Muscle of arm (tissue), 14 donors: ENCODE measurements around the gene IFNG-AS1. TPM values are rescaled to one million over a fixed set of nuclear protein-coding genes. Genes with fewer than 3 reads are reported as not detected.
A peak's percentile ranks its signal among the peaks of the same experiment; 100 is the strongest.

ENCODE experiments used
- DNase-seq: peaks from one replicate; pipeline ENCODE4 v3.0.0-alpha.2; 2013
- long read RNA-seq, 11 donors: transcript quantifications; one replicate each; lab custom pipeline, GENCODE V29; 2026
- polyA plus RNA-seq, 12 donors: library from polyadenylated mRNA; unstranded; fragments of 120-200 nt; gene quantifications; one replicate each; pipeline ENCODE4 v1.2.1, GENCODE V29; 2013; ENCODE audit not compliant: insufficient read length in 12 of 12

Gene IFNG-AS1
- under 1 TPM in 10 of 12 donors, not detected in 2; 0.15 to 0.86 (median 0.46) TPM for polyA plus RNA-seq
- long read RNA-seq, donor 1: 0 reads
- long read RNA-seq, donor 2: 0 reads
- long read RNA-seq, donor 3: 0 reads
- long read RNA-seq, donor 4: 0 reads
- long read RNA-seq, donor 5: 0 reads
- long read RNA-seq, donor 6: 0 reads
- long read RNA-seq, donor 7: 0 reads
- long read RNA-seq, donor 8: 0 reads
- long read RNA-seq, donor 9: 0 reads
- long read RNA-seq, donor 10: 0 reads
- long read RNA-seq, donor 11: 0 reads

DNA sequence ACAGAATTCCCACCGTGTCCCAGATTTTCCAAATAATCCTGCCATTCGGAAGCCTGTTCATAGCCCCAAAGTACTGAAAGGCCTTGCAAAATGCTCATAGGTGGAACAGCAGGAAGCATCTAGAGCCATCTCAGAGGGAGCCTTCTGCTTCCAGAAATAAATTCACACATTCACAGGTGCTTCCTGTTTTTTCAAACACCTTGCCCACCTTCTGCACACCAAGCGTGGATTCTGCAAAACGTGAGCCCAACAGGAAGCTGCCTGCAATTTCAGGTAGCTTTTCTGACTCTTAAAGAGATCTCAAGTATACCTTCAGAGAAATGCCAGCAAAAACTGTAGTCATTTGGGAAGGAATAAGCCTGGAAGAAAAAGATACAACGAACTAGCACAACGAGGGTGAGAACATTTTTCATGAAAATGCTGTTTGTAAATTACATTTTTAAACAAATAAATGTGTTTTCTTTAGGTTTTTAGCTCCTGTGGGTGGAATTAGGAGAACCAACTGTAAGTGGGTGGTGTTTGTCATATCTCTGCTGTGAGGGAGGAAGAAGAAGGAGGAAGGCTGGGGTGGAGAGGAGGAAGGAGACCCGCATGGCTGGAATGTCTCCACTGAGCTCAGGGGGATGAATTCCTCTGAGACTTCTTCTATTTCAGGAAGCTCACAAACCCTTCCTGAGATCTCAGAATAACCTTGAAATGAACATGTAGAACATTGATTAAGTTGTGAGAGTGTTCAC, at the start of gene IFNG-AS1:
Gene IFNG-AS1 (plus strand): TSS at position 264 of the 737 bp plus-strand sequence.
- DNase-seq: no peak

DNA sequence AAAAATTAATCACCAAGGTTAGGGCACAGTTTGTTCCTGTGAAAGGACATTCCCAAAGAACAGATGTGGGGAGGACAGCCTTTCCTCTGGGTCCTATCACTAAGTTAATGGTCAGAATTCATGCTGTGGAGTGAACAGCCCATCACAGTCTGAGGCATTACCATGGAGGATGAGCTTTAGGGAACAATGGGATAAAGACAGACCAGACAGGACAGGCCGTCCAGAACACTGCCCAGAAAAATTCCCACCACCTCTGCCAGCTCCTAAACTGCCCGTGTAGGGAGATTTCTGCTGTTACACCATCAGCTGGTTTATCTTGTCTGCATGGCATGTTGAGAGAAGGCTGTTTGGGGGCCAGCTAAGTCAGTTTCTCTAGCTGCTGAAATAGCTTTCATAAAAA, 49.6 kb upstream of the IFNG-AS1 start:
- no peak for DNase-seq

DNA sequence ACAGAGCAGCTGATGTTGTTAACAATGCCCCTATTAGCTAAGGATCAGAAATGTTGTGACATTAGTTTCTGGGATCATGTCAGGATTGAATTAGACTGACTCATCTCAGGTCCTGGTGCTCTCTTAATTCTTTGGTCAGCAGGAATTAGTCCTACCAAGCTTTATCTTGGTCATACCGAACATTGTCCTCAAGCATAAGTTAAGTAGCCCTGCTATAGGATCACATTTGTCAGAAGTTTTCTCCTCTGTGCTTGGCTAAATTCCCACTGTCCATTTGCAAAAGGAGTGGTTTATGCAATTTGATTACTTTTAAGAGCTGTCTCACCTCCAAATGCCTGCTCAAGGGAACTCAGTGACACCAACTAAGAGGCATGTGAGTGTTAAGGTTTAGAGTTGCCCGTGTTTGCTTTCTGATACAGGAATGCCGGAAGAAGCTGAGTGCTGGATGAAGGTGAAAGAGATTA, 48.4 kb upstream of the IFNG-AS1 start:
- no peak for DNase-seq

DNA sequence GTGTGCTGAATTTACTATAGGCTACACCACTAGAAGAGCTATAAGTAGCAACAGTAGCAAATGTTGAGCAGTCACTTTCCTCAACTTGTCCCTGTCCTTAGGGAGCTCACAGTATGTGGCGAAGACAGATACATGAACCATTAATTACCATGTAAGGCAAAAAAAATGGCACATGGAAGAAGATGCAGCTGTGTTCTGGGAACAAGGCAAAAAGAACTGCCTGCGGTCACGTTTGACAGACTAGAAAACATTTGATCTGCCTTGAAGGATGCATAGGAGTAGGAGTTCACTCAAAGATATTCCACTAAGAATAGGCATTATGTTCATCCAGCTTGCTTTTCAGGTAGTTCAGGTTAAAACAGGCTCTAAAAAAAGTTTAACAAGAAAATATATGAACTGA, 46.5 kb upstream of the IFNG-AS1 start:
- DNase-seq: no peak

DNA sequence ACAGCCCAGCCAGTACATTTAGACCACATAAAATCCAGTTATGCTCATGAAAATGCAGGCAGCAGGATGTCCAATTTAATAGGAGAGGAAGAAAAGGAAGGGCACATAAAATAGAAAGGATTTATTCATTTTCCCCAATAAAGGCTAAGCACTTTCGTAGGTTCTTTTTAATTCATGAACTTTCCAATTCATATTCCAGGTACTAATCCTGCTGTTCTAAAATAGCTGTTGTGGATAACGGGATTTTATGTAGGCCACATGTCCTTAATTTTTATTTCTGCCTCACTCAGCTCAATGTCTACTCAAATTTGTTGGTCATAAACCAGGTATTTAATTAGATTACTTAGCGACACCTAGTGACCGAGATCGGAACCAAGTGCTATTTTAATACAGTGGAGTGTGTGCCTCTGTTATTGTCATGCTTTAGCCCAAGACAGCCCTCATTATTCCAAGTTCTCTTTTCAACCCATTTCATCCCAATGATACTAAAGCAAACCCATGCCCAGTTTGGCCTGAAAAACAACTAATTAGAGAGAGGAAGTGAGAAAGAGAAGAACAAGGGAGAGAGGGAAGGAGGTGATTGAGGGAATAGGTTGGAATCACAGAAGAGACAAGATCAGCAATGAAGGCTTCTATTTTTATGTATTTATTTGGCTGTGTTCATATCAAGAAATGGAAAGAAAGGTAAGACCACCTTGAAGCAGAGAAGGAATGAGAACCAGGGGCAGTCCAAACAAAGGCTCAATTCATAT, 45.9 kb upstream of the IFNG-AS1 start:
- peak; percentile 87 for DNase-seq

DNA sequence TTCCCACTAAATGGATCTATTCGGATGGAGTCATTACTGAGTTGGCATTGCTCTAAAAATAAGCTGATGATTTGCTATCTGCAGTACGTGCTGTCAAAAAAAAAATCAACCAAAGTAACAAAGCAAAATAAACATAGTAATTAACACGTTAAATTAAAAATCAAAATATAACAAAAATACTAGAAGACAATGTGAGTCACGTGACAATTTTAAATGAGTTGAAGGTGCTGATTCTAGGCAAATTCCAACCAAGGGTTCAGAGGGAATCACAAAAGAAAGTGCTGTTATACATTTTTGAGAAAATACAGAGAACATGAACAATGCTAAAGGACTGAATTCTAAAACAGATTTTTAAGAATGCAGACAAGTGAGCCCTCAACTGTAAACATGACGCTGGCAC, 45.2 kb upstream of the IFNG-AS1 start:
- no peak for DNase-seq

DNA sequence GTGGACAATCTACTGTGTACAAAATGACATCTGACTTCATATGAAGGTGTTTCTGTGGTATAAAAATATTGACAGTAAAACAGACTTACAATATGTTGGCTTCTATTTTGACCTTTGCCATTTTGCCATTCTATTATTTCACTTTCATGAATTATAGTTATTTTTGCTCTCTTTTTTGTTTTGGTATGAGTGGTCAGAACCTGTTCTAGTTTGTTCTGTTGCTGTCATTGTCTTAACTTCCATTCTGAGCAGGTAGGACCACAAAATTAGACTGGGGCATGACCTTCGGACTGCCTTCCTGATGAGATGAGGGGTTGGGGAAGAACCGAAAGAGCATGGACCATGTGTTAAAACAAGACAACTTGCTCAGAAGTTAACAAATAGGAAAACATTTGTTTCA, 36.5 kb upstream of the IFNG-AS1 start:
- DNase-seq: no peak

DNA sequence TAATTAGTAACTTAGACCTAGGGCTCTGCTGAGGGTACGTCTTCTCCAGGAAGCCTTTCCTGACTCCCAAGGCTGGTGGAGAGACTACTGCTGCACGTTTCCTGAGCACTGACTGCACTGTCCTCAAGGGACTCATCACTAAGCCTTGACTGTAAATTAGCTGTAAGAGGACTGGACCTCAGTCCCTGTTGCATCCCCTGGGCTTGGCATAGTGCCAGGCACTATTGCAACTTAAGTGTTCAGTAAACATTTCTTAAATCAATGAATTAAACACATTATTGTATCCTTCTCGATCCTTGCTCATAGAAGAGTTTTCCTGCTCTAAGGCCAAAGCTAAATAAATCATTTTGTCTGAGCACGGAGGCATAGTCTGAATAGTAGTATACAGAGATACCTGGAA, 31.9 kb upstream of the IFNG-AS1 start:
- no peak for DNase-seq

DNA sequence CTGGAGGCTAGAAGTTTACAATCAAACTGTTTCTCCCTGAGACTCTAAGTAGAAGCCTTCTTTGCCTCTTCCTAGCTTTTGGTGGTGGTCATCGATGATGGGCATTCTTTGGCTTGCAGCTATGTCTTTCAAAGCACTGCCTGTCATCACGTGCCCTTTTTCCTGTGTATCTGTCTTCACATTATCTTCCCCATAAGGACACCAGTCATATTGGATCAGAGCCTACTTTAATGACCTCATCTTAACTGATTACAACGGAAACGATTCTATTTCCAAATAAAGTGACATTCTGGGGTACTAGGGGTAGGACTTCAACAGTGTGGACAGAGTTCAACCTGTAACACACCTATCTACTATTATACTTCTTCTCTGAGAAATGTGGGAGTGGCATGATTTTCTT, 31.1 kb upstream of the IFNG-AS1 start:
- no peak for DNase-seq

DNA sequence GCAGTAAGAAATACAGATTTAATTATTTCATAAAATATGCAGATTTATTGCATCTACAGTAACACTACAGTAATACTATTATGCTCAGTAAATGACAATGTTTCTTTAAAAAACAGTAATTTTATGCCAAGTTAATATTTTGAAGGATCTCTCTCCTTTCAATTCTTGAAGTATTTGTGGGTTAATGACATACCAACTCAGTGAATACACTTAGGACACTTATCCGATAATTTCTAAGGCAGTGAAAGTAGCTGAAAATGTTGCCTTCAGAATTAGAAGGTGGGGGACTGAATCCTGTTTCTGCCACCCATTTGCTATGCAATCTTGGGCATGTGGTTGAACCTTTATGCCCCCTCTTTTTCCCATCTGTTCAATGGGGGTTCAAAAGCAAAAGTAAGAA, 24.8 kb upstream of the IFNG-AS1 start:
- no peak for DNase-seq

DNA sequence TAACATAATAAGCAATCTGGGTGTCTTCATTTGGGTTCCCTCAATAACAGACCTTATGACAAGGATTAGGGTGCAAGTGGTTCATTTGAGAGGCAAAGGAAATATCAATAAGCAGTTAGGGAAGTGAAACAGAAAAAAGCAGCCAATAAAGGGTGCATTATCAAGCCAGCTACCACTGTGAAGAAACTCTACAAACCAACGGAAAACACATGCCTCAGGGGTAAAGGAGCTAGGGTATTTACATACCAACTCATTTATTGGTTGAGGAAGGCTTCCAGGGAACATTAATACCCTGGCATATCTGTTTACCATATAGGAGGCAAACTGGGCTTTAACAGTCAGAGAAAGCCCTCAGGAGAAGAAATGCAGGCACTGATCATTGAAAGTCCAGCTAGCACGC, 22.7 kb upstream of the IFNG-AS1 start:
- DNase-seq: no peak

DNA sequence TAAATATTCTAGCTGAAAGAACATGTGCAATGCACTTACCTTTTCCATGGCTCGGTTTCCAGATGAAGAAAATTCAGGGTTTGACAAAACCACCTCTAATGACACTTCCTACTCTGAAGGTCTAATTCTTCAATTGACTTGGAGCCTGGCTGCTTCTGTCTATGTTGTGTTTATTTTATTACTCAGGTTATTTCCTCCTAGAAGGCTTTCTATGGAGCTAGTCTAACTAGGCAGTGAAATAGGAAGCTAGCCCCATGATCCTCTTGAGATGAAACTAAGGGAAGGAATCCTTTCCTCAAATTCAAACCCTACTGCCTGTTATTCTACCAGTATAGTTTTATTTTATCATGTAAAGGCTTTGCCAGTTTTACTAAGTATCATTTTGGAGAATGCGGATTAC, 20.9 kb upstream of the IFNG-AS1 start:
- no peak for DNase-seq

DNA sequence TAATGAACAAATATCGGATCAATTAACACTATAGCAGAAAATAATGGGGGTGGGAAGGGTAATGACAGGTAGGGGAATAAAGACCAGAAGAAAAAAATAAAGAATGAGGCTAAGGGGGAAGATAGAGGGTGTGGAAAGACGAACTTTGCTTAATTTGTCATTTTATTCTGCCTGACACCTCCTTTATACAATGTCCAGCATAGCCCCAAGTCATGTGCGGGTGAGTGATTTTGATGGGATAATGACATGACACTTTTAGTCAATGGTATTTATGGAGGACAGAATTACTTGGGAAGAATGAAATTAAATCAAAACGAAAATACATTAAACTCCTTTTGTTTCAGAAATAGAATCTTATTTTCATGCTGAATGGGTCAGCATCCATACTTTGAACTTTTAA, 20.5 kb upstream of the IFNG-AS1 start:
- no peak for DNase-seq

DNA sequence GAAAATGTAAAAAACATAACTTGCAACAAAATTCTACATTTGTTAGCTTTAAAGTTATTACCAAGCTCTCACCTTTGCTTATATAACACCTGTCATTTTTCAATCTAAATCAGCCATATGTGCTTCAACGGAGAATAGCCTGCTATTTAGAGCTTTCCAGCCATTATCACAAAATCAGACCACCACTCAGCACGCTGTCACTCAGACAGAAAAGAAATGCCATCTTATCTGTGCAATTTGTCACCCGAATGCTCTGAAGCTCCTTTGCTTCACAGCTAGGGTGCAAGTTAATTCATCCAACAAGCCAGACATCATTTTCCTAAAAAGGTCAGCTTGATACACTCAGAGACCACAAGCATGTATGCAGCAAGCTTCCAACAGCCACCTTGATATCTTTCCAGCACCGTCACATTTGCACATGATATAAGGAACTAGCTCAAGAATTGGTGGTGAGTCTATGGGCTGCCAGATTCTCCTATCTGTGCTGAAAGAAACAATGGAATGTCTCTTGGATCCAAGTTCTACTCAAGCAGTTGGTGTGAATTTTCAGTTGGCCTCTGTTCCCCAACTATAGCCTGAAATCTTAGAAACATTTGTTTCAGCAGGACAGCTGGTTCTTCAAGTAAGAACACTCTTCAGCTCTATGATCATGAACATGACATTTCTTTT, 20.0 kb upstream of the IFNG-AS1 start:
- DNase-seq: no peak

DNA sequence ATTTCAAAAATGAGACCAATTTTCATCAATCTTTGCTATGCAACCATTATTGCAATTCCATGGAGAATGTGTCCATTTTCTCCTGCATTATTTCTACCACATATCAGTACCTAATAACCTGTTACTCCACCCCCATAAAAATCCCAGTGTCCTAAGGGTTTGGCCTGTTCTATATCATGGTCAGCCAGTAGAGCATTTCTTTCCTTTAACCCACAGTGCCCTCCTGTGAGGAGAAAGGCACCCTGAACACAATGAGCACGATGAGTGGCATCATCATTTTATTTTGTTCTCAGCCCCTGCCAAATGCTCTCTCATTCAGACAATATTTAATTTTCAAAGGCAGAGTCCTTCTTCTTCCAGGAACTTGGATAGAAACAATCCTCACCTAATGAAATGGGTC, 11.6 kb upstream of the IFNG-AS1 start:
- DNase-seq: no peak

DNA sequence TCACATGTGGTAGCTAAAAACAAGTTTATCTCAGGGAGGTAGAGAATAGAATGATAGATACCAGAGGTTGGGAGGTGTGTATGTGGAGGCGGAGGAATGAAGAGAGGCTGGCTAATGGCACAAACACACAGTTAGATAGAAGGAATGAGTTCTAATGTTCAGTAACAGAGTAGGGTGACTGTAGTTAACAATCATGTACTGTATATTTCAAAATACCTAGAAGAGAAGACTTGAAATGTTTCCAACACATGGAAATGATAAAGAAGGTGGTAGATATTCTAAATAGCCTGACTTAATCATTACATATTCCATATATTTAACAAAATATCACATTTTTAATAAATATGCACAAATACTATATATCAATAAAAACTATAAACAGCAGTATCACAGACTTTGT, 8.9 kb upstream of the IFNG-AS1 start:
- no peak for DNase-seq

DNA sequence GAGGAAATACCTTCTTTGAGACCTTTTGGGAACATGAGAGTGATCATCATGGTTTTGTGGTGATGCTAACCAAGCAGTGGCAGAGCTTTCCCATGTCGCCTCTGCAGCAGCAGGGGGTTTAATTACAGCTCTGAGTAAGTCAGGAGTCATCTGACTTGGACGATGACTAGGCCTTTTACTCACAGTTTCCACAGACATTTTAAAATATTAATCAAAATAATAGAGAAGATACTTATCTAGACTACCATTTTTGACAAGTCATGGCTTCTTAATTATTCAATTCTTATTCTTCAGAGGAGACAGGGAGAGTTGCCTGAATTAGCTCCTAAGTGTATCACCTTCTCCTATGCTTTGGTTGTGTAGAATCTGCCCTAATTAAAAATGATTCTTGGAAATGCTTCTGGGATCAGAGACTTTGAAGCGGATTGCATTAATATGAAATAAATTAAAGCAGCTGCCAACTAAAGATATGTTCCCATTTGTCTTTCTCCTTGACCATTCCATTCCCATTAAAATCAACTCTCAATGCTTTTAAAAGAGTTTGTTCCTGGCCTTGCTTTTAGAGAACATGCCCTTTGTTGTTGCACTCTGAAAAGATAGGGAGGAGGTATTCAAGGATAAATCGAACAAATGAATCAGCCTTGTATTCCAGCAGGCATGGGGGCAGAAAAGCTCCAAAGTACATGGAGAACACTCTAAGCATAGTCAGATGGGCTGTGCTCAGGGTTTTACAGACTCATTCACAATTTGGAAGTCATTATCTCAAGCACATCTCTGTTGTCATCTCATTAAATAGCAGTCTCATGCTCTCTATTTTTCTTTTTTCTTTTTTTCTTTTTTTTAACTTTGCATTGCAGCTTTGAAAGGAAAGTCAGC, 7.7 kb upstream of the IFNG-AS1 start:
- no peak for DNase-seq

DNA sequence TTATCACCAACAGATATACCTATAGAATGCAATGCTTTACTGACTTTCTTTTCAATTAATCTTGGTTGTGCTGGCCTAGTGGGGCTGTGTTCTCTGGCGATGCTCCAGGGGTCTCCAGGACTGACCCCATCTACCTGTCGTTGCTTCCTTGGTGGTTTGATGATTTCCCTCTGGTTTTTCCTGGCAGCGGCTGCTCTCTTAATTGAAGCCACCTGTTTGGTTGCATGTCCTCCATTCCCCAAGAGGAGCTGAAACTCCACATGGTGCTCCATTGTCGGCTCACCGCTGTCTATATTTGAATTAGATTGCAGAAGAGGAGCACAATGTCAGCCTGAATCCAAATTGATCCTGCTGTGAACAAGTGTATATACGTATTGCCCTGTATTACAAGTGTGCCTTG, 7.1 kb upstream of the IFNG-AS1 start:
- DNase-seq: no peak

DNA sequence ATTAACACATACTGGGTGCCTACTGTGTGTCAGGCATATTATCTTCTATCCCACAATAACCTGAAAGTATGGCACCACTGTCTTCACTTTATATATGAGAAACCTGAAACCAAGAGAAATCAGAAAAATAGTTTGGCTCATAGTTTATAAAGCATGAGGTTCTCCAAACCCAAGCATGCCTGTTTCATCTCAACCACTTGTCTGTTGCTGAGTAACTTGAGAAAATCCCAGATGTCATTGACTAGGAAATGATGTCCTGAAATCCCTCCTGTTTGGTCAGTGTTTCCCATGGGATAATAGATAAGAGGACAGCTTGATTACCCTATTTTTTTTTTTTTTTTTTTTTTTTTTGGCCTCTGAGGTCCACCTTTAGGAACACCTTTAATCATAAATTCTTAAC, 2.6 kb upstream of the IFNG-AS1 start:
- no peak for DNase-seq

DNA sequence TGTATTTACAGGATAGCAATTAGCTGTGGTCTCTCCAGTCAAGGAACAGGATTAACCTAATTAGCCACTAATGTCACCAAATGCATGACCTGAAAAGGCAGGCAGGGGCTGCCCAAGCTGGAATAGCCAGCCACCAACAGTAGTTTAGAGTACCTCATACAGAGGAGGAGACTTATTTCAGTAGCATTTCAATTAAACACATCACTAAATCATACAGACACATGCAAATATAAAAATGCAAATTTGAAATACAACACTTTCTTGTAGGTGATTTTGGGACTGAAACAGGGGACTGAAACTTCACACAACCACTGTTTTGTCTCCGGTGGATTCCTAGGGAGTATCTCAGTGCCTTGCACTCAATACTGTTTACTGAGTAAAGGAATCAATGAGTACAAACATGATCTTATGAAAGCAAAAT, 636 bp upstream of the IFNG-AS1 start:
- DNase-seq: no peak

DNA sequence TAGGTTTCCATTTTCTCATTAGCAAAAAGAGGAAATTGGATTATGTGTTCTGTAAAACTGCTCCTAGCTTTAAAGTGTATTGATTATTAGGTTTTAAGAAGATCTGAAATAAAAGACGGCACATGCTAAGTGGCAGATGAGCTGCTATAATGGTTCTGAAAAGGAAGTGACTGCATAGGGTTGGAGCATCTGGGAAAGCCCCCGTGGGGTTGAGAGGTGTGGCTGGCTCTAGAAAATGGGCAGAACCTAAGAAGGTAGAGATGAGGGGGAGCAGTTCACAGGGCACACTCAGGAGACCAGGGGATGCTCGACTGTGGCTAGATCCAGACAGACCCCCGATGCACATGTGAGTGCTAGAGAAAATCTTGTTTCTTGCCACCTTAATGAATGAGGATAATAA, 1.9 kb downstream of the IFNG-AS1 start:
- no peak for DNase-seq
